Heart left ventricle (tissue), 16 donors: ENCODE data around the gene RPS3. TPM values are rescaled to one million over a fixed set of nuclear protein-coding genes. Genes with fewer than 3 reads are reported as not detected.

Source experiments
- ATAC-seq, 4 donors: fragments of 200-7000 bp; cut with Tn5 transposase; one replicate each; pipeline ENCODE4 v1.9.1; 2020 to 2022; ENCODE audit warnings: moderate library complexity in 4 of 4, mild to moderate bottlenecking in 3 of 4, moderate number of reproducible peaks in 1 of 4
- DNase-seq, 5 donors: peaks; one replicate each; pipeline ENCODE4 v3.0.0-alpha.2; 2020
- H3K27ac ChIP-seq, 12 donors: fragments of 200-600 bp; sonication (generic) in 4 of 12; one replicate each; pipeline versions ENCODE4 v1.5.0 to v1.8.0; 2016 to 2022; ENCODE audit warnings: mild to moderate bottlenecking in 2 of 12
- H3K27me3 ChIP-seq, 9 donors: fragments of 200-600 bp; sonication (generic) in 2 of 9; one replicate each; pipeline versions ENCODE4 v1.5.1 to v1.8.0; 2016 to 2022; ENCODE audit warnings: mild to moderate bottlenecking in 3 of 9
- H3K36me3 ChIP-seq, 9 donors: fragments of 200-600 bp; sonication (generic) in 2 of 9; one replicate each; pipeline versions ENCODE4 v1.5.0 to v1.8.0; 2018 to 2022; ENCODE audit warnings: mild to moderate bottlenecking in 2 of 9
- H3K4me1 ChIP-seq, 12 donors: fragments of 200-600 bp; sonication (generic) in 4 of 12; one replicate each; pipeline versions ENCODE4 v1.5.0 to v1.8.0; 2016 to 2022; ENCODE audit warnings: mild to moderate bottlenecking in 3 of 12
- H3K4me3 ChIP-seq, 12 donors: fragments of 200-600 bp; sonication (generic) in 4 of 12; one replicate each; pipeline versions ENCODE4 v1.5.0 to v1.8.0; 2017 to 2022; ENCODE audit warnings: mild to moderate bottlenecking in 9 of 12, moderate library complexity in 4 of 12
- H3K9me3 ChIP-seq, 12 donors: fragments of 200-600 bp; sonication (generic) in 4 of 12; one replicate each; pipeline versions ENCODE4 v1.5.0 to v1.8.0; 2016 to 2022; ENCODE audit warnings: mild to moderate bottlenecking in 1 of 12
- POLR2A ChIP-seq, 2 donors: fragments of 450-650 bp; IDR thresholded peaks; one replicate each; pipeline ENCODE4 v1.6.1; 2017; ENCODE audit warnings: antibody characterized with exemption in 2 of 2, mild to moderate bottlenecking in 2 of 2, moderate library complexity in 2 of 2
- WGBS, 4 donors: extraction: QIAGEN DNeasy Blood & Tissue Kit in 2 of 4; methylation state at CpG; one replicate each; pipeline versions ENCODE4 v1.1.5 to v1.1.7; 2013 to 2018; 5-methylcytosine and 5-hydroxymethylcytosine counted together
- intact Hi-C, 10 donors: fragments of 100-400 bp; cut with DNase I; formaldehyde crosslinking; loops; one replicate each; pipeline versions ENCODE4 v1.11.1 to v1.14.2; 2022
- polyA plus RNA-seq, 2 donors: library from polyadenylated mRNA; stranded (reverse); fragments of 200-250 nt; gene quantifications; one replicate each; pipeline ENCODE4 v1.2.3, GENCODE V29; 2013
- total RNA-seq, 9 donors: library from RNA; depleted of rRNA in 2 of 9; stranded (reverse); fragments of >200 nt in 2 of 9; fragmentation: NEBNext Ultra II Directional in 3 of 9; extraction: Animal tissue kit (Norgen Biotek cat#: 25700) in 3 of 9; gene quantifications; one replicate each; pipeline versions ENCODE4 v1.1.0 to v1.2.4, GENCODE V29; 2016 to 2023
- TF ChIP-seq, protein P1 (sequence below), 12 donors: fragments of 200-600 bp; sonication (generic) in 4 of 12; IDR thresholded peaks; one replicate each; pipeline versions ENCODE4 v1.5.0 to v1.8.0; 2018 to 2022; ENCODE audit warnings: antibody characterized with exemption in 12 of 12, mild to moderate bottlenecking in 5 of 12
- donor health status: ischemic (EF 13 %, LVEDD 7.1; RV severe dilation, severe dysfunction).
- donor health status: healthy with polysubstance abuse.
- donor health status: DM: no; HTN: yes; CAD: no.
- donor health status: DM: no; HTN: no; CAD: no.
- donor health status: ischemic (EF 25% LVEDD 6.9; RV normal size, moderate dysfunction).
- donor health status: ischemic (EF 25% LVEDD 5.7; RV mildly dilated, moderate dysfunction).
- donor health status: healthy.
- donor health status: DM: yes; HTN: yes; CAD: no.
- donor health status: ischemic (EF 35%, LVEDD 5.7; RV mildly dilated, moderate dysfunction).
- donor health status: nonischemic (EF 11% LVEDD 7.7; RV severe dilation, severe dysfunction).
- donor health status: DM: yes; HTN: yes; CAD: no.
- donor health status: PGD.
- donor health status: ischemic (EF 29% LVEDD 5.4; RV normal size, mild dysfunction).
- donor health status: nonischemic (EF 23%, LVEDD 6.1; RV moderate dilation, normal function).

Gene RPS3
- total and polyA plus RNA-seq, 11 donors, result 434 to 2,100 (median 990) TPM

DNA sequence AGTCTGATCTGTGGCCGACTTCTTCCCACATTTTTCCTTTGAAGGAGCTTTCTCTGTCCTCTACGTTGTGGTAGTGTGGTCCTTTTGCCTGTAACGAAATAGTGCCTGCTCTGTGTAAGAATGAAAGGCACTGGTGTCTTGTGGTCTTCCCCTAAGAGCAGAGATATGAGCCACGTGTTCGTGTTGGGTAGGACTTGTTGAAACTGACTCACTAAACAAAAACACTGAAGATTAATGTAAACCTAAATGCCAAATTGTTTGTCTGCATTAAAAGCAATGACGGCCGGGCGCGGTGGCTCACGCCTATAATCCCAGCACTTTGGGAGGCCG, 10.1 kb upstream of the RPS3 start:
- WGBS, 4 donors, result 78 to 82% (median 81%) methylated on average over 11 of the region's 11 CpGs
- no peak for DNase-seq
- no peak overlapping the region for H3K27ac ChIP-seq
- H3K4me3 ChIP-seq, result no peak overlapping the region
- H3K4me1 ChIP-seq, result peaks cover 0 to 17% (median 5%) of the 10 kb centered on the region in 12 donors
- intact Hi-C loops, result loop anchor here in 5 of 10 donors (2.0 to 5.0 kb wide), 3 partner anchors 60 to 144 kb away; no protein-coding TSS in a partner anchor
- H3K27me3 ChIP-seq, result peaks cover 0 to 4% (median 0%) of the 10 kb centered on the region in 9 donors
- no peaks in the 10 kb centered on the region for H3K9me3 ChIP-seq
- TF ChIP-seq POLR2A (IDR thresholded peaks at IDR 0.05), result no peak
- TF ChIP-seq, protein P1, sequence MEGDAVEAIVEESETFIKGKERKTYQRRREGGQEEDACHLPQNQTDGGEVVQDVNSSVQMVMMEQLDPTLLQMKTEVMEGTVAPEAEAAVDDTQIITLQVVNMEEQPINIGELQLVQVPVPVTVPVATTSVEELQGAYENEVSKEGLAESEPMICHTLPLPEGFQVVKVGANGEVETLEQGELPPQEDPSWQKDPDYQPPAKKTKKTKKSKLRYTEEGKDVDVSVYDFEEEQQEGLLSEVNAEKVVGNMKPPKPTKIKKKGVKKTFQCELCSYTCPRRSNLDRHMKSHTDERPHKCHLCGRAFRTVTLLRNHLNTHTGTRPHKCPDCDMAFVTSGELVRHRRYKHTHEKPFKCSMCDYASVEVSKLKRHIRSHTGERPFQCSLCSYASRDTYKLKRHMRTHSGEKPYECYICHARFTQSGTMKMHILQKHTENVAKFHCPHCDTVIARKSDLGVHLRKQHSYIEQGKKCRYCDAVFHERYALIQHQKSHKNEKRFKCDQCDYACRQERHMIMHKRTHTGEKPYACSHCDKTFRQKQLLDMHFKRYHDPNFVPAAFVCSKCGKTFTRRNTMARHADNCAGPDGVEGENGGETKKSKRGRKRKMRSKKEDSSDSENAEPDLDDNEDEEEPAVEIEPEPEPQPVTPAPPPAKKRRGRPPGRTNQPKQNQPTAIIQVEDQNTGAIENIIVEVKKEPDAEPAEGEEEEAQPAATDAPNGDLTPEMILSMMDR (IDR thresholded peaks at IDR 0.05), result no peak
- ATAC-seq, result no peak
- no peaks in the 10 kb centered on the region for H3K36me3 ChIP-seq

DNA sequence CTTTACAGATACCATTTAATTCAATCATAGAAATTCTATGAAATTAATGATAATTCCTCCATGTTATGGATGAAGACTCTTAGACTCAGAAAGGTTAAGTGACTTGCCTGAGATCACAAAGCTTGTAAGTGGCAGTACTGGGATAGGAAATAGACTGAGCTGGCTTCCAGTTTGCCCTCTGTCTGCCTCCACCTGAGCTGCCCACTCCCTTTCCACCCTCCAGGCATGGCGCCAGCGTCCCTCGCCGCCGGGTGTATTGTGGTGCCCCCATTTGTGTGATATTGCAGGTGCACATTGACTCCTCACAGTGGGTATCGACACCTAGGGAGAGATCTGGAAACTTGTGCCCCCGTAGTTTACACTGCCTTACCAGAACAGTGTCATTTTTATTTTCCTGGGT, 9.4 kb upstream of the RPS3 start:
- intact Hi-C loops, result loop anchor here in 7 of 10 donors (2.0 to 10.0 kb wide), 4 partner anchors 55 to 143 kb away; no protein-coding TSS in a partner anchor

DNA sequence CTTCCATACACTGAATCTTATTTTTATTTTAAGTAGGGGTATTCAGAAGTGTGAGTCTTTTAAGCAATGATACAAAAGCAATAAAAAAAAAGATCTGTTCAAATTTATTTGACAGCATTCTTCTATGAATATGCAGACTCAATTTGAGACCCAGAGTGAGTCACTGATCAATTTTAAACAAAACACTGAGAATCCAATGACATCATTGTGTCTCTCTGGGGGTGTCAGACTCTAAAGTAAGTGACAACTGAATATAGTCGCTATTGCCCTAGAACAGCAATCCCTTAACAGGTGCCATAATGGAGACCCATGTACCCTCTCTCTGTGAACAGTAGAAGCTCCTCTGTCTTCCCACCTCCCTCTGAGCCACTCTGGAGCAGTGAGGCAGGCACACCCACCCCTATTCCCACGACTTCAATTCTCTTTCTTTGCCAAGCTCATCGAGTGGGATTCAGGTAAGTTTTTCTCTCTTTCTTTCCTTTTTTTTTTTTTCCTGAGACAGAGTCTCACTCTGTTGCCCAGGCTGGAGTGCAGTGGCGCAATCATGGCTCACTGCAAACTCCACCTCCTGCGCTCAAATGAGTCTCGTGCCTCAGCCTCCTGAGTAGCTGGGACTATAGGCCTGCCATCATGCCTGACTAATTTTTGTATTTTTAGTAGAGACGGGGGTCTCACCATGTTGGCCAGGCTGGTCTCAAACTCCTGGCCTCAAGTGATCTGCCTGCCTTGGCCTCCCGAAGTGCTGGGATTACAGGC, 5.1 kb upstream of the RPS3 start:
- Histone ChIP-seq H3K36me3 (no peaks in the 10 kb centered on the region), H3K4me3 (no peak overlapping the region), H3K9me3 (no peaks in the 10 kb centered on the region), H3K27me3 (no peaks in the 10 kb centered on the region), H3K4me1 (peaks cover 0 to 3% (median 0%) of the 10 kb centered on the region in 12 donors), H3K27ac (no peak overlapping the region)
- DNase-seq, result no peak
- TF ChIP-seq, protein P1 (IDR thresholded peaks at IDR 0.05), result no peak
- TF ChIP-seq POLR2A (IDR thresholded peaks at IDR 0.05), result no peak
- ATAC-seq, result no peak
- WGBS, 4 donors, result 77 to 84% (median 80%) methylated on average over 8 of the region's 8 CpGs
- intact Hi-C loops, result loop anchor here in 4 of 10 donors (5.0 to 10.0 kb wide), 2 partner anchors 51 to 138 kb away; no protein-coding TSS in a partner anchor

More for the DNA sequence above, 9.4 kb upstream of the RPS3 start:
- TF ChIP-seq POLR2A (IDR thresholded peaks at IDR 0.05), result no peak
- TF ChIP-seq, protein P1 (IDR thresholded peaks at IDR 0.05), result no peak
- DNase-seq, result no peak
- no peak overlapping the region for H3K4me3 ChIP-seq
- peaks cover 0 to 11% (median 4%) of the 10 kb centered on the region in 12 donors for H3K4me1 ChIP-seq
- no peak for ATAC-seq
- peaks cover 0 to 4% (median 0%) of the 10 kb centered on the region in 9 donors for H3K27me3 ChIP-seq
- H3K36me3 ChIP-seq, result no peaks in the 10 kb centered on the region
- no peak overlapping the region for H3K27ac ChIP-seq
- WGBS, 4 donors, result 77 to 90% (median 84%) methylated on average over 7 of the region's 7 CpGs
- H3K9me3 ChIP-seq, result no peaks in the 10 kb centered on the region

DNA sequence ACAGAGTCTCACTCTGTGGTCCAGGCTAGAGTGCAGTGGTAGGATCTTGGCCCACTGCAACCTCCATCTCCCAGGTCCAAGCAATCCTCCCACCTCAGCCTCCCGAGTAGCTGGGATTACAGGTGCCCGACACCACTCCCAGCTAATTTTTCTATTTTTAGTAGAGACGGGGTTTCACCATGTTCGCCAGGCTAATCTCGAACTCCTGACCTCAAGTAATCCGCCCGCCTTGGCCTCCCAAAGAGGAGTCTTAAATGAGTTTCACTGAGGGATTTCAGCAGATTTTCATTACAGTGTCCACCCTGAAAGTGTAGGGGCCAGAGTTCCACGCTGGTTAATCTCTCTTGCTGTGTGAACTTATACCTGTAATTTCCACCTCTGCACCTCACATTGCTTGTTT, 412 bp upstream of the RPS3 start:
- Histone ChIP-seq H3K27ac (peak overlapping the region in 1 of 12 donors; percentile 88), H3K4me1 (peaks cover 0 to 35% (median 26%) of the 10 kb centered on the region in 12 donors), H3K4me3 (peak overlapping the region in 5 of 12 donors; percentile 55 to 95 (median 74)), H3K36me3 (peaks cover 2 to 36% (median 30%) of the 10 kb centered on the region in 9 donors), H3K9me3 (no peaks in the 10 kb centered on the region), H3K27me3 (no peaks in the 10 kb centered on the region)
- WGBS, 4 donors, result 66 to 80% (median 75%) methylated on average over 8 of the region's 8 CpGs
- TF ChIP-seq, protein P1 (IDR thresholded peaks at IDR 0.05), result no peak
- TF ChIP-seq POLR2A (IDR thresholded peaks at IDR 0.05), result no peak
- intact Hi-C loops, result loop anchor here in 5 of 10 donors (2.0 to 10.0 kb wide), 4 partner anchors 46 to 133 kb away; partner anchors contain the start of gene GDPD5 (in 3 of the 5)
- ATAC-seq, result no peak
- no peak for DNase-seq
